GM12873 (cell line): Measurements from ENCODE around the gene SUPT20H.

ENCODE experiments used
- TF ChIP-seq, protein P1 (sequence below): IDR thresholded peaks from 2 replicates; pipeline ENCODE4 v1.5.1; 2012; ENCODE audit warnings: low read depth, mild to moderate bottlenecking, moderate library complexity, low read length, control low read depth; ENCODE audit not compliant: insufficient read depth; ENCODE audit errors: missing control alignments

SUPT20H gene

DNA sequence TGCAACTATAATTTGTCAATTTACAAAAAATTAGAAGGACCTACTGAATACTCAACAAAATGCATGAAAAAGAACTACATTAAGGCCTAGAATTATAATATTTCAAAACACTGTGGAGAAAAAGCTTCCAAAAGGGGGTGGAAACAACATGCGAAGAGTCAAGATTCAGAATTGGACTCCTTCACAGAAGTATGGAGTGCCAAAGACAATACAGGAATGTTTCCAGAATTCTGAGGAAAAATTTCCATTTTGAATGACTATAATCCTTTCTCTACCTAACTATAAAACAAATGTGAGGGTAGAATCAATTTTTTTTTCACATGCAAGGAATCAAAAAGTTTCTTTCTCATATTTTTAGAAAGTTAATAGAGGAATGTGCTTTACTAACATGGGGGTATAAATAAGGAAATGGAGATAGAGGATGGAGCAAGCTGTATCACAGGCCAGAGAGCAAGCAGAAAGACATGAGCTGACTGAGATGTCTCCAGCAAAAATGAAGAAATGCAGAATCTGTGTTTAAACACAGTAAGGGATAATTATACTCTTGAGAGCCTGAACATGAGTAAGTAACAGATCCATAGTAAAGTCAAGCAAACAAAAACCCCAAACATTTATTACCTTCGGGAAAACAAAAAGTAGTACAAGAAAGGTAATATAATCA is 99.9 kb downstream of the SUPT20H start:
- TF ChIP-seq, protein P1, sequence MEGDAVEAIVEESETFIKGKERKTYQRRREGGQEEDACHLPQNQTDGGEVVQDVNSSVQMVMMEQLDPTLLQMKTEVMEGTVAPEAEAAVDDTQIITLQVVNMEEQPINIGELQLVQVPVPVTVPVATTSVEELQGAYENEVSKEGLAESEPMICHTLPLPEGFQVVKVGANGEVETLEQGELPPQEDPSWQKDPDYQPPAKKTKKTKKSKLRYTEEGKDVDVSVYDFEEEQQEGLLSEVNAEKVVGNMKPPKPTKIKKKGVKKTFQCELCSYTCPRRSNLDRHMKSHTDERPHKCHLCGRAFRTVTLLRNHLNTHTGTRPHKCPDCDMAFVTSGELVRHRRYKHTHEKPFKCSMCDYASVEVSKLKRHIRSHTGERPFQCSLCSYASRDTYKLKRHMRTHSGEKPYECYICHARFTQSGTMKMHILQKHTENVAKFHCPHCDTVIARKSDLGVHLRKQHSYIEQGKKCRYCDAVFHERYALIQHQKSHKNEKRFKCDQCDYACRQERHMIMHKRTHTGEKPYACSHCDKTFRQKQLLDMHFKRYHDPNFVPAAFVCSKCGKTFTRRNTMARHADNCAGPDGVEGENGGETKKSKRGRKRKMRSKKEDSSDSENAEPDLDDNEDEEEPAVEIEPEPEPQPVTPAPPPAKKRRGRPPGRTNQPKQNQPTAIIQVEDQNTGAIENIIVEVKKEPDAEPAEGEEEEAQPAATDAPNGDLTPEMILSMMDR, result no peak
